ENCODE data around the gene EPHB6.

The EPHB6 gene

GRCh38 chr7:142873871-142874270 is 19.0 kb downstream of the EPHB6 start:
- H3K9ac ChIP-seq (ENCODE audit: low read length): no peak overlapping the region
- H3K4me1 ChIP-seq (ENCODE audit: control insufficient read depth, insufficient read depth, low read length): no peaks in the 10 kb centered on the region
- no peaks in the 10 kb centered on the region; the same call in 1 of the 2 replicates for H3K27me3 ChIP-seq (ENCODE audit: control insufficient read depth, insufficient read depth, low read length)
- no peaks in the 10 kb centered on the region for H3K36me3 ChIP-seq (ENCODE audit: control insufficient read depth, insufficient read depth, low read length)
- H3K4me3 ChIP-seq (ENCODE audit: low read depth, low read length): no peak overlapping the region
- no peak overlapping the region for H3K27ac ChIP-seq (ENCODE audit: low read depth, low read length)
- H3K9me3 ChIP-seq (ENCODE audit: control insufficient read depth, insufficient read depth, low read depth, low read length): no peaks in the 10 kb centered on the region

- no peaks in the 10 kb centered on the region for H3K36me3 ChIP-seq (ENCODE audit: control insufficient read depth, insufficient read depth, low read length)
- H3K4me3 ChIP-seq (ENCODE audit: low read depth, low read length): no peak overlapping the region
- H3K9ac ChIP-seq (ENCODE audit: low read length): no peak overlapping the region
- no peaks in the 10 kb centered on the region for H3K4me1 ChIP-seq (ENCODE audit: control insufficient read depth, insufficient read depth, low read length)
- H3K9me3 ChIP-seq (ENCODE audit: control insufficient read depth, insufficient read depth, low read depth, low read length): no peaks in the 10 kb centered on the region
- no peak overlapping the region for H3K27ac ChIP-seq (ENCODE audit: low read depth, low read length)
- no peaks in the 10 kb centered on the region for H3K27me3 ChIP-seq (ENCODE audit: control insufficient read depth, insufficient read depth, low read length)
Measured at GRCh38 chr7:142874409-142874808, 19.5 kb downstream of the EPHB6 start.

- Histone ChIP-seq H3K36me3 (ENCODE audit: control insufficient read depth, insufficient read depth, low read length) (no peaks in the 10 kb centered on the region), H3K27ac (ENCODE audit: low read depth, low read length) (no peak overlapping the region), H3K9ac (ENCODE audit: low read length) (no peak overlapping the region), H3K9me3 (ENCODE audit: control insufficient read depth, insufficient read depth, low read depth, low read length) (no peaks in the 10 kb centered on the region), H3K4me1 (ENCODE audit: control insufficient read depth, insufficient read depth, low read length) (no peaks in the 10 kb centered on the region), H3K27me3 (ENCODE audit: control insufficient read depth, insufficient read depth, low read length) (no peaks in the 10 kb centered on the region), H3K4me3 (ENCODE audit: low read depth, low read length) (no peak overlapping the region)
Measured at GRCh38 chr7:142874837-142875236, 20.0 kb downstream of the EPHB6 start.

- no peaks in the 10 kb centered on the region for H3K27me3 ChIP-seq (ENCODE audit: control insufficient read depth, insufficient read depth, low read length)
Measured at GRCh38 chr7:142875456-142875855, 20.6 kb downstream of the EPHB6 start.

GRCh38 chr7:142876236-142876960 is 21.5 kb downstream of the EPHB6 start:
- Histone ChIP-seq H3K27ac (ENCODE audit: low read depth, low read length) (no peak overlapping the region), H3K36me3 (ENCODE audit: control insufficient read depth, insufficient read depth, low read length) (no peaks in the 10 kb centered on the region), H3K9ac (ENCODE audit: low read length) (no peak overlapping the region), H3K27me3 (ENCODE audit: control insufficient read depth, insufficient read depth, low read length) (no peaks in the 10 kb centered on the region), H3K9me3 (ENCODE audit: control insufficient read depth, insufficient read depth, low read depth, low read length) (no peaks in the 10 kb centered on the region), H3K4me1 (ENCODE audit: control insufficient read depth, insufficient read depth, low read length) (no peaks in the 10 kb centered on the region), H3K4me3 (ENCODE audit: low read depth, low read length) (no peak overlapping the region)

More at GRCh38 chr7:142875456-142875855, 20.6 kb downstream of the EPHB6 start:
- Histone ChIP-seq H3K9ac (ENCODE audit: low read length) (no peak overlapping the region), H3K27ac (ENCODE audit: low read depth, low read length) (no peak overlapping the region), H3K4me1 (ENCODE audit: control insufficient read depth, insufficient read depth, low read length) (no peaks in the 10 kb centered on the region), H3K9me3 (ENCODE audit: control insufficient read depth, insufficient read depth, low read depth, low read length) (no peaks in the 10 kb centered on the region), H3K36me3 (ENCODE audit: control insufficient read depth, insufficient read depth, low read length) (no peaks in the 10 kb centered on the region), H3K4me3 (ENCODE audit: low read depth, low read length) (no peak overlapping the region)

DNA sequence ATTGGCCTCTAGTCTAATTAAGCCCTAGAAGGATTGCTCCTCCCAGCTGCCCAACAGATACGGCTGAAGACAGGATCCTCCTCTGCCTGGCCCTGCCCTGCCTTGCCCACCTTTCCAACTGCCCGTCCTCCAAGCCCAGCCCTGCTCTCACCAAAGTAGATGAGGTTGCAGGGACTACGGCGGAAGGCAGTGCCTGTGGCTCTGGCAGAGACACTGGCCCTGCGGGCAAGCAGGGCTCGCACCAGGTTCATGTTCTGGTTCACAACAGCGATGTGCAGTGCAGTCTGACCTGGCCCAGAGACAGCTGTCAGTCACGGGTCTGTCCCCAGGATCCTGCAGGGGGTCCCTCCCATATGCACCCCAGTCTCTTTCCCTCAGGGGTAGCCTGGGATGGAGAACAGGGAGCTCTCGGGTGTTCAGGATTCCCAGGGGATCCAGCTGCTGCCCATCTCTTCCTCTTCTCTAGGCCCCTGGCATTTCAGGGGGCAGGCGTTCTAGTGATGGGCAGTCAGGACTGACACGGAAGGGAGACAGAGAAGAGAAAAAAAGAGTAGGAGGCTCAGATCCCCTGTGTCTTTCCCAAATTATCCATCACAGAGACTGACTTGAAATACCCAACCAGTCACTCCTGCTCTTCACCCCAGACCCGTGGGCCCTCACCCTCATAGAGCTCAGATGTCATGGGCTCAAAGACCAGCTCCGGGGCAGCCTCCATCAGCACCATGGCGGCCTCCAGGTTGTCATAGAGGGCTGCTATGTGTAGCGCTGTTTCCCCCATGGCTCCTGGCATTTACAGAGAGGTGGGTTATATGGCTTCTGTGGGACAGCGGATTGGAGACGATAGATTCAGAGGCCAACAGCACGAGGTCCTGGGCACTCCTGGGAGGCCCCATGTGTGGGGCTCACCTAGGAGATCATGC is 22.4 kb downstream of the EPHB6 start:
- Histone ChIP-seq H3K27me3 (ENCODE audit: control insufficient read depth, insufficient read depth, low read length) (peaks cover 1% of the 10 kb centered on the region; the same call in 1 of the 2 replicates), H3K36me3 (ENCODE audit: control insufficient read depth, insufficient read depth, low read length) (no peaks in the 10 kb centered on the region), H3K9ac (ENCODE audit: low read length) (no peak overlapping the region), H3K9me3 (ENCODE audit: control insufficient read depth, insufficient read depth, low read depth, low read length) (no peaks in the 10 kb centered on the region), H3K27ac (ENCODE audit: low read depth, low read length) (no peak overlapping the region), H3K4me1 (ENCODE audit: control insufficient read depth, insufficient read depth, low read length) (no peaks in the 10 kb centered on the region), H3K4me3 (ENCODE audit: low read depth, low read length) (no peak overlapping the region)

GRCh38 chr7:142878315-142878714 is 23.4 kb downstream of the EPHB6 start:
- Histone ChIP-seq H3K27me3 (ENCODE audit: control insufficient read depth, insufficient read depth, low read length) (peaks cover 7% of the 10 kb centered on the region), H3K36me3 (ENCODE audit: control insufficient read depth, insufficient read depth, low read length) (no peaks in the 10 kb centered on the region), H3K27ac (ENCODE audit: low read depth, low read length) (no peak overlapping the region), H3K4me1 (ENCODE audit: control insufficient read depth, insufficient read depth, low read length) (no peaks in the 10 kb centered on the region), H3K4me3 (ENCODE audit: low read depth, low read length) (no peak overlapping the region), H3K9me3 (ENCODE audit: control insufficient read depth, insufficient read depth, low read depth, low read length) (no peaks in the 10 kb centered on the region), H3K9ac (ENCODE audit: low read length) (no peak overlapping the region)

- no peak overlapping the region for H3K27ac ChIP-seq (ENCODE audit: low read depth, low read length)
- H3K36me3 ChIP-seq (ENCODE audit: control insufficient read depth, insufficient read depth, low read length): no peaks in the 10 kb centered on the region
- H3K27me3 ChIP-seq (ENCODE audit: control insufficient read depth, insufficient read depth, low read length): peaks cover 9% of the 10 kb centered on the region
- no peaks in the 10 kb centered on the region for H3K4me1 ChIP-seq (ENCODE audit: control insufficient read depth, insufficient read depth, low read length)
- H3K4me3 ChIP-seq (ENCODE audit: low read depth, low read length): no peak overlapping the region
- H3K9me3 ChIP-seq (ENCODE audit: control insufficient read depth, insufficient read depth, low read depth, low read length): no peaks in the 10 kb centered on the region
- H3K9ac ChIP-seq (ENCODE audit: low read length): no peak overlapping the region
Measured at GRCh38 chr7:142879060-142879459, 24.2 kb downstream of the EPHB6 start.

GRCh38 chr7:142880876-142881505 is 26.1 kb downstream of the EPHB6 start:
- Histone ChIP-seq H3K27ac (ENCODE audit: low read depth, low read length) (no peak overlapping the region), H3K36me3 (ENCODE audit: control insufficient read depth, insufficient read depth, low read length) (no peaks in the 10 kb centered on the region), H3K27me3 (ENCODE audit: control insufficient read depth, insufficient read depth, low read length) (peaks cover 9% of the 10 kb centered on the region), H3K4me1 (ENCODE audit: control insufficient read depth, insufficient read depth, low read length) (peaks cover 8% of the 10 kb centered on the region), H3K9ac (ENCODE audit: low read length) (no peak overlapping the region), H3K4me3 (ENCODE audit: low read depth, low read length) (no peak overlapping the region), H3K9me3 (ENCODE audit: control insufficient read depth, insufficient read depth, low read depth, low read length) (no peaks in the 10 kb centered on the region)

DNA sequence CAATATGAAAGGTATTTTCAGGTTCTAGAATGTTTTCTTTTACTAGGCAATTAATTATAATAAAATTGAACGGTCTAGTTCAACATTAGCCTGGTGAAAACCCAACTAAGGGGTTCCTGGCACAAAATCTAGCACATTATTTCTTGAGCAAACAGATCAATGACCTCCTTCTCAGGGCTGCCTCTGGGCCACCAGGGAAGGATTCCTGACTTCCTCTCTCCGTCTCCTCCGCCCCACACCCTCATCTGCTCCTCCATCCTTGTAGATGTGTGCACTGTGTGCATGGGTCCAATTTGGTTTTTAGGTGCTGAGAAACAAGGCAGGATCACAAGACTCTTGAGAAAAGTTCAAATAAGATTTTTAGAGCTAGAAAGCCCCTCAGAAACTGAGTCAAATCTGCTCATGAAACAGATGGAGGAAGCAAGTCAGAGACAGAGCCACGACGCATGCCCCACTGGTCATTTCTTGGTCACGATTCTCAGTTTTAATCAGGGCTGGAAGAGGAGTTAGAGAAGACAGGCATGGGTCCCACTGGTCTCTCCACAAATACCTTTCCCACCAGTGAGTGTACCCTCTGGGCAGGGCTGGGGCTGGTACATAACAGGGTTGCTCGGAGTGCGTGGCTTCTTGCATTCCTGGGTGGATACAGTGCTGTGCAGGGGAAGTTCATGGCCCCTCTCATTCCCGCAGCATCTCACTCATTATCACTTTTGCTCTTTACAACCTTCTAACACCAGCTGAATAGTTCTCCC is 26.9 kb downstream of the EPHB6 start:
- Histone ChIP-seq H3K4me1 (ENCODE audit: control insufficient read depth, insufficient read depth, low read length) (peaks cover 8% of the 10 kb centered on the region), H3K27ac (ENCODE audit: low read depth, low read length) (no peak overlapping the region), H3K9ac (ENCODE audit: low read length) (no peak overlapping the region), H3K36me3 (ENCODE audit: control insufficient read depth, insufficient read depth, low read length) (no peaks in the 10 kb centered on the region), H3K9me3 (ENCODE audit: control insufficient read depth, insufficient read depth, low read depth, low read length) (no peaks in the 10 kb centered on the region), H3K27me3 (ENCODE audit: control insufficient read depth, insufficient read depth, low read length) (peaks cover 9% of the 10 kb centered on the region), H3K4me3 (ENCODE audit: low read depth, low read length) (no peak overlapping the region)

Measured in HUES6 (cell line).